Ishikawa (cell line): ENCODE measurements around the gene DRGX.

Experiments
- CEBPB ChIP-seq: IDR thresholded peaks from 2 replicates; pipeline ENCODE4 v1.6.1; 2012
- CREB1 ChIP-seq: IDR thresholded peaks from 2 replicates; pipeline ENCODE4 v1.6.1; 2012; ENCODE audit warnings: low read depth
- EGR1 ChIP-seq: IDR thresholded peaks from 2 replicates; pipeline ENCODE4 v1.6.1; 2012
- EP300 ChIP-seq: IDR thresholded peaks from 2 replicates; pipeline ENCODE4 v1.6.1; 2012; ENCODE audit warnings: borderline replicate concordance
- FOXM1 ChIP-seq: IDR thresholded peaks from 2 replicates; pipeline ENCODE4 v1.6.1; 2012; ENCODE audit warnings: low read depth, borderline replicate concordance
- NFIC ChIP-seq: IDR thresholded peaks from 2 replicates; pipeline ENCODE4 v1.6.1; 2012
- RAD21 ChIP-seq: IDR thresholded peaks from 2 replicates; pipeline ENCODE4 v1.6.1; 2012; ENCODE audit warnings: low read depth
- TAF1 ChIP-seq: IDR thresholded peaks from 2 replicates; pipeline ENCODE4 v1.6.1; 2012; ENCODE audit warnings: low read depth, mild to moderate bottlenecking
- TCF12 ChIP-seq: IDR thresholded peaks from 2 replicates; pipeline ENCODE4 v1.6.1; 2012; ENCODE audit warnings: low read depth
- TEAD4 ChIP-seq: IDR thresholded peaks from 2 replicates; pipeline ENCODE4 v1.6.1; 2012
- YY1 ChIP-seq: IDR thresholded peaks from 2 replicates; pipeline ENCODE4 v1.6.1; 2012; ENCODE audit warnings: low read depth
- ZBTB7A ChIP-seq: IDR thresholded peaks from 2 replicates; pipeline ENCODE4 v1.6.1; 2012; ENCODE audit warnings: low read depth
- TF ChIP-seq, protein P1 (sequence below): IDR thresholded peaks from 2 replicates; pipeline ENCODE4 v1.6.1; 2012
- TF ChIP-seq, protein P2 (sequence below): IDR thresholded peaks from 2 replicates; pipeline ENCODE4 v1.6.1; 2012
- TF ChIP-seq, protein P3 (sequence below): IDR thresholded peaks from 2 replicates; pipeline ENCODE4 v1.6.1; 2012; ENCODE audit warnings: low read depth, mild to moderate bottlenecking

The DRGX gene

DNA sequence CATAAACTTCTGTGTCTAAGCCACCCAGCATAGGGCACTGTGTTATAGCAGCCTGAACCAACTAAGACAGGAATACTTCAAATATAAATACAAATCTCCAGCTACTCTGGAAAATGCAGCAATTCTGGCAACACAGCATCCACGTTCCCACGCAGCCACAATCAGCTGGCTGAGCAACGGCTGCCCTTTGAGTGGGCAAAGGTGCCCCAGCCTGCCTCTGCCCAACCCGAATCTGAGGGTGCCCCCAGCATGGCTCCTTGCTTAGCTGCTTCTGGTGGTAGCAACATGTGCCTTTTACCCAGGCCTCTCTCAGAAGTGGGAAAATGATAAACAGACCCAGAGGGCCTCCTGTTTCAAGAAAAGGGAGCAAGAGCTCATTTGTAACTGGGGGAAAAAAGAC is 12.0 kb downstream of the DRGX start:
- no peak for TF ChIP-seq TAF1
- no peak for TF ChIP-seq TCF12
- no peak for TF ChIP-seq YY1
- TF ChIP-seq, protein P1, sequence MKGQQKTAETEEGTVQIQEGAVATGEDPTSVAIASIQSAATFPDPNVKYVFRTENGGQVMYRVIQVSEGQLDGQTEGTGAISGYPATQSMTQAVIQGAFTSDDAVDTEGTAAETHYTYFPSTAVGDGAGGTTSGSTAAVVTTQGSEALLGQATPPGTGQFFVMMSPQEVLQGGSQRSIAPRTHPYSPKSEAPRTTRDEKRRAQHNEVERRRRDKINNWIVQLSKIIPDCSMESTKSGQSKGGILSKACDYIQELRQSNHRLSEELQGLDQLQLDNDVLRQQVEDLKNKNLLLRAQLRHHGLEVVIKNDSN: no peak
- TF ChIP-seq, protein P2, sequence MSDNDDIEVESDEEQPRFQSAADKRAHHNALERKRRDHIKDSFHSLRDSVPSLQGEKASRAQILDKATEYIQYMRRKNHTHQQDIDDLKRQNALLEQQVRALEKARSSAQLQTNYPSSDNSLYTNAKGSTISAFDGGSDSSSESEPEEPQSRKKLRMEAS: no peak
- no peak for TF ChIP-seq CEBPB
- TF ChIP-seq TEAD4: no peak
- TF ChIP-seq, protein P3, sequence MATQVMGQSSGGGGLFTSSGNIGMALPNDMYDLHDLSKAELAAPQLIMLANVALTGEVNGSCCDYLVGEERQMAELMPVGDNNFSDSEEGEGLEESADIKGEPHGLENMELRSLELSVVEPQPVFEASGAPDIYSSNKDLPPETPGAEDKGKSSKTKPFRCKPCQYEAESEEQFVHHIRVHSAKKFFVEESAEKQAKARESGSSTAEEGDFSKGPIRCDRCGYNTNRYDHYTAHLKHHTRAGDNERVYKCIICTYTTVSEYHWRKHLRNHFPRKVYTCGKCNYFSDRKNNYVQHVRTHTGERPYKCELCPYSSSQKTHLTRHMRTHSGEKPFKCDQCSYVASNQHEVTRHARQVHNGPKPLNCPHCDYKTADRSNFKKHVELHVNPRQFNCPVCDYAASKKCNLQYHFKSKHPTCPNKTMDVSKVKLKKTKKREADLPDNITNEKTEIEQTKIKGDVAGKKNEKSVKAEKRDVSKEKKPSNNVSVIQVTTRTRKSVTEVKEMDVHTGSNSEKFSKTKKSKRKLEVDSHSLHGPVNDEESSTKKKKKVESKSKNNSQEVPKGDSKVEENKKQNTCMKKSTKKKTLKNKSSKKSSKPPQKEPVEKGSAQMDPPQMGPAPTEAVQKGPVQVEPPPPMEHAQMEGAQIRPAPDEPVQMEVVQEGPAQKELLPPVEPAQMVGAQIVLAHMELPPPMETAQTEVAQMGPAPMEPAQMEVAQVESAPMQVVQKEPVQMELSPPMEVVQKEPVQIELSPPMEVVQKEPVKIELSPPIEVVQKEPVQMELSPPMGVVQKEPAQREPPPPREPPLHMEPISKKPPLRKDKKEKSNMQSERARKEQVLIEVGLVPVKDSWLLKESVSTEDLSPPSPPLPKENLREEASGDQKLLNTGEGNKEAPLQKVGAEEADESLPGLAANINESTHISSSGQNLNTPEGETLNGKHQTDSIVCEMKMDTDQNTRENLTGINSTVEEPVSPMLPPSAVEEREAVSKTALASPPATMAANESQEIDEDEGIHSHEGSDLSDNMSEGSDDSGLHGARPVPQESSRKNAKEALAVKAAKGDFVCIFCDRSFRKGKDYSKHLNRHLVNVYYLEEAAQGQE: no peak
- TF ChIP-seq RAD21: no peak
- no peak for TF ChIP-seq CREB1
- no peak for TF ChIP-seq NFIC
- TF ChIP-seq FOXM1: no peak
- no peak for TF ChIP-seq EGR1
- TF ChIP-seq ZBTB7A: no peak
- no peak for TF ChIP-seq EP300

DNA sequence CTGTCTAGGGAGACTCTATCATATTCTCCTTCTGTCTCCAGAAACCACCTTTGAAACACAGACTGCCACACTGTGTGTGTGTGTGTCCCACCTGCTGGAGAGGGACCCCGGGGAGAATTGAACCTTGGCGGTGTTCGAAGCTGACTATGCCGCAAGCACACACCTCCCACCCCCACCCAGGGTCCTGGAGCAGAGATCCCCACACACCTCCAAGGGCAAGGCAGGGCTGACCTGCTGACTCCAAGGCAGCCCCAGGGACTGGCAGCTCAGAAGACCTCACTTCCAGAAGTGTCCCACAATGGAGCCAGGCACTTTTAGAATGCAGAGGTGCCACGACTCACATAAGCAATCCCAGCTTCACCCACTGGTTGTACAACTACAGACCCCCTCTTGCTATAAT is 13.1 kb downstream of the DRGX start:
- TF ChIP-seq TAF1: no peak
- no peak for TF ChIP-seq CREB1
- no peak for TF ChIP-seq TEAD4
- TF ChIP-seq, protein P3: no peak
- TF ChIP-seq CEBPB: no peak
- no peak for TF ChIP-seq FOXM1
- TF ChIP-seq RAD21: no peak
- TF ChIP-seq EP300: no peak
- TF ChIP-seq, protein P1: no peak
- TF ChIP-seq YY1: no peak
- no peak for TF ChIP-seq TCF12
- TF ChIP-seq, protein P2: no peak
- TF ChIP-seq NFIC: no peak
- TF ChIP-seq ZBTB7A: no peak
- no peak for TF ChIP-seq EGR1

DNA sequence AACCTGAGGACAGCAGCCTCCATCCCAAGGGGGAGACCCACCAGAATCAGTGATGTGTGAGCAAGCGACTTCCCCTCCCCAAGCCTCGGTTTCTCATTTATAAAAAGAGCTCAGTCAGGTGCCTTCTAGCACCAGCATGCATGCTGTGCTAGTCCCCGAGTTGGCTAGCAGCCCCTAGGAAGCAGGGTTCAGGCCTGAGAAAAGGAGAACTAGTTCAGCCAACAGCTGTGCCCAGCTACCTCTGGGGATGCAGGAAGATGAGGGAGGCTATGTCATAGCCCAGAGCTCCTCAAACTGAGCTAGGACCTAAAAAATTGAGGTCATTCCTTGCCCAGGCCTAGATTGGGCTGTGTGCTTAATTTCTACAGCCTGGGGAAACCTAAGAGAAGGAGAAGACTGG is 13.7 kb downstream of the DRGX start:
- TF ChIP-seq TCF12 (no peak), CREB1 (no peak), EGR1 (no peak), EP300 (no peak), YY1 (no peak), NFIC (no peak), TAF1 (no peak), ZBTB7A (no peak), CEBPB (no peak), RAD21 (no peak), TEAD4 (no peak), FOXM1 (no peak)
- TF ChIP-seq, protein P3: no peak
- TF ChIP-seq, protein P2: no peak
- TF ChIP-seq, protein P1: no peak
